Upper lobe of left lung (tissue), 6 donors: ENCODE results near the gene DNAJC1. TPM values are rescaled to one million over a fixed set of nuclear protein-coding genes. Genes with fewer than 3 reads are reported as not detected.

Experiments used
- ATAC-seq, 2 donors: fragments of 200-7000 bp; cut with Tn5 transposase; one replicate each; pipeline ENCODE4 v1.9.1; 2022; ENCODE audit warnings: mild to moderate bottlenecking in 2 of 2, moderate library complexity in 2 of 2; ENCODE audit not compliant: low FRiP score in 2 of 2
- DNase-seq, 2 donors: peaks; one replicate each; pipeline ENCODE4 v3.0.0-alpha.2; 2019 to 2020
- H3K27ac ChIP-seq, 4 donors: fragments of 200-600 bp; sonication (generic); one replicate each; pipeline ENCODE4 v1.5.1; 2016 to 2019
- H3K27me3 ChIP-seq, 4 donors: fragments of 200-600 bp; sonication (generic); one replicate each; pipeline ENCODE4 v1.5.1; 2017 to 2019
- H3K36me3 ChIP-seq, 4 donors: fragments of 200-600 bp; sonication (generic); one replicate each; pipeline ENCODE4 v1.5.1; 2016 to 2019
- H3K4me1 ChIP-seq, 4 donors: fragments of 200-600 bp; sonication (generic); one replicate each; pipeline ENCODE4 v1.5.1; 2018 to 2019
- H3K4me3 ChIP-seq, 4 donors: fragments of 200-600 bp; sonication (generic); one replicate each; pipeline ENCODE4 v1.5.1; 2017 to 2019; ENCODE audit warnings: mild to moderate bottlenecking in 2 of 4, moderate library complexity in 1 of 4
- H3K9me3 ChIP-seq, 4 donors: fragments of 200-600 bp; sonication (generic); one replicate each; pipeline ENCODE4 v1.5.1; 2018 to 2019
- EP300 ChIP-seq, 4 donors: sonication (generic); formaldehyde crosslinking; IDR thresholded peaks; one replicate each; pipeline ENCODE4 v1.5.1; 2017; ENCODE audit warnings: antibody characterized with exemption in 4 of 4, control low read depth in 2 of 4
- POLR2A ChIP-seq, 4 donors: fragments of 450-650 bp; IDR thresholded peaks; one replicate each; pipeline ENCODE4 v1.5.1; 2016 to 2017; ENCODE audit warnings: antibody characterized with exemption in 4 of 4, mild to moderate bottlenecking in 2 of 4
- POLR2AphosphoS5 ChIP-seq, 2 donors: sonication (generic); formaldehyde crosslinking; IDR thresholded peaks; one replicate each; pipeline ENCODE4 v1.5.1; 2017; ENCODE audit warnings: antibody characterized with exemption in 2 of 2
- WGBS, 2 donors: methylation state at CpG; one replicate each; pipeline ENCODE4 v1.1.5; 2017 to 2018; 5-methylcytosine and 5-hydroxymethylcytosine counted together
- total RNA-seq, 6 donors: library from RNA; depleted of rRNA in 4 of 6; stranded (reverse); fragments of >200 nt in 4 of 6; gene quantifications; one replicate each; pipeline versions ENCODE4 v1.1.0 to v1.2.1, GENCODE V29; 2016 to 2021
- TF ChIP-seq, protein P1 (sequence below), 6 experiments: fragments of 450-650 bp in 4 of 6; fragments of 200-600 bp in 2 of 6; sonication (generic) in 2 of 6; IDR thresholded peaks; one replicate each; pipeline ENCODE4 v1.5.1; 2016 to 2019; ENCODE audit warnings: antibody characterized with exemption in 6 of 6
- donor health status: DM: no; HTN: no; CAD: no; lungs with moderate emphysema.
- donor health status: DM: no; HTN: yes; CAD: no; lungs with severe emphysema.

Gene DNAJC1
- total RNA-seq, 6 donors from 2014 or later = 30.8 to 106 (median 74.1) TPM

DNA sequence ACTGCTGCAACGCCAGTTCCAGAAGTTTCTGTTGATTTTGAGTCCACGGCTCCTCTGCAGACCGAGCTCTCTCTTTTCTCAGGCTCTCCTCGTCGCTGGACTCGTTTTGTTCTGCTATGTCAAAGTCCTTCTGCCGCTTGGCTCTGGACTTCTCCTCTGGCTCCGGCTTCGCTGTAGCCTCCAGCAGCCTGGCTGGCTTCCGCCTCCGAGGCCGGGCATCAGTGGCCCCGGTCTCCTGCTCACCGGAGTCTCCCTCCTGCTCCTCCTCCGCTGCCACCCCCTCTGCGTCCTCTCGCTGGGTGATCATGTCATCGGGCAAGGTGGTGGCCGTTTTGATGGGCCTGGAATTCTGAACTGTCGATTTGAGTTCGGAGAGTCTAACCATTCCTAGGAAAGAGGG is 244.3 kb downstream of the DNAJC1 start:
- no peak overlapping the region for H3K4me3 ChIP-seq
- no peaks in the 10 kb centered on the region for H3K9me3 ChIP-seq
- H3K27me3 ChIP-seq = no peaks in the 10 kb centered on the region
- TF ChIP-seq POLR2A (IDR thresholded peaks at IDR 0.05) (no peak), POLR2AphosphoS5 (IDR thresholded peaks at IDR 0.05) (no peak), EP300 (IDR thresholded peaks at IDR 0.05) (no peak)
- TF ChIP-seq, protein P1, sequence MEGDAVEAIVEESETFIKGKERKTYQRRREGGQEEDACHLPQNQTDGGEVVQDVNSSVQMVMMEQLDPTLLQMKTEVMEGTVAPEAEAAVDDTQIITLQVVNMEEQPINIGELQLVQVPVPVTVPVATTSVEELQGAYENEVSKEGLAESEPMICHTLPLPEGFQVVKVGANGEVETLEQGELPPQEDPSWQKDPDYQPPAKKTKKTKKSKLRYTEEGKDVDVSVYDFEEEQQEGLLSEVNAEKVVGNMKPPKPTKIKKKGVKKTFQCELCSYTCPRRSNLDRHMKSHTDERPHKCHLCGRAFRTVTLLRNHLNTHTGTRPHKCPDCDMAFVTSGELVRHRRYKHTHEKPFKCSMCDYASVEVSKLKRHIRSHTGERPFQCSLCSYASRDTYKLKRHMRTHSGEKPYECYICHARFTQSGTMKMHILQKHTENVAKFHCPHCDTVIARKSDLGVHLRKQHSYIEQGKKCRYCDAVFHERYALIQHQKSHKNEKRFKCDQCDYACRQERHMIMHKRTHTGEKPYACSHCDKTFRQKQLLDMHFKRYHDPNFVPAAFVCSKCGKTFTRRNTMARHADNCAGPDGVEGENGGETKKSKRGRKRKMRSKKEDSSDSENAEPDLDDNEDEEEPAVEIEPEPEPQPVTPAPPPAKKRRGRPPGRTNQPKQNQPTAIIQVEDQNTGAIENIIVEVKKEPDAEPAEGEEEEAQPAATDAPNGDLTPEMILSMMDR (IDR thresholded peaks at IDR 0.05) = no peak
- WGBS, 2 donors = 95 to 96% methylated on average over 21 of the region's 21 CpGs
- H3K27ac ChIP-seq = no peak overlapping the region
- no peak for ATAC-seq
- H3K36me3 ChIP-seq = peaks cover 4 to 46% (median 15%) of the 10 kb centered on the region in 4 donors
- H3K4me1 ChIP-seq = no peaks in the 10 kb centered on the region
- DNase-seq = peak in 1 of 2 donors; percentile 67

DNA sequence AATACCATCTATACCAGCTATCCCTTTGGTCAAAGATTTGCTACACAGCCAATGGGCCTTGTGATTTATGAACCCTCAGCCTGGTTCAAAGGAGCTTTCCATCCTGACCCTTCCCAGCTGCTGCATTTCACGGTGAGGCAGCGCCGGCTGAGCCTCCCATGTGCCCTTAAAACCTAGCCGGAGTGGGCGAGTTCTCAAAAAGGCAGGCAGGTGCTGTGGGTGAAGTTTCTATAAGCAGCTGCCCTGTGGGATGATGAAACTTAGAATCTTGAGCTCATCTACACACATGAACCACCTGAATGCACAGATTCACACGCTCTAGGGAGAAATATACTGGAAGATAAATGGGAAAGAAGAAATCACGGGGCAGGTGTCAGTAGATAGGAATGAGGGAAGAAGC is 244.8 kb downstream of the DNAJC1 start:
- Histone ChIP-seq H3K27ac (no peak overlapping the region), H3K36me3 (peaks cover 4 to 48% (median 15%) of the 10 kb centered on the region in 4 donors), H3K9me3 (no peaks in the 10 kb centered on the region), H3K4me3 (no peak overlapping the region), H3K4me1 (no peaks in the 10 kb centered on the region), H3K27me3 (no peaks in the 10 kb centered on the region)
- TF ChIP-seq, protein P1 (IDR thresholded peaks at IDR 0.05) = no peak
- no peak for TF ChIP-seq POLR2A (IDR thresholded peaks at IDR 0.05)
- no peak for TF ChIP-seq POLR2AphosphoS5 (IDR thresholded peaks at IDR 0.05)
- TF ChIP-seq EP300 (IDR thresholded peaks at IDR 0.05) = no peak
- DNase-seq (no peak), ATAC-seq (no peak)
- WGBS, 2 donors = 90 to 96% methylated on average over 7 of the region's 7 CpGs

DNA sequence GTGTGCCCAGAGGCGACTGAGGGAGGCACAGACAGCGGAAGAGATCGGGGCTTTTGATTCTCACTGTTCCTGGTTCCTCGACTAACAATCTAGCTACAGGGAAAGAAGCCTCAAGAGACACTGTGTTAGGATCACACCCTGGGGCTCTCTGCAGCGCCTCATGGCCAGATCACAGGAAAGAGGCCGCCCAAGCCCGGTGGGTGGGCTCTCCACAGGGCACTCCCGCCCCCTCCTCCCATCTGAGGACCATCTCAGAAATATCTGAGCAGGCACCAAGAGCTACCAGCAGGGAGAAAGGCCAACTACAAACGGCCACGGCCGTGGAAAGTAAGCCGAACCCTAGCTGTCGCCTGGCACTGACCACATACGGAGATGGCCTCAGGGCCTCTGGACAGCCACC is 245.3 kb downstream of the DNAJC1 start:
- no peaks in the 10 kb centered on the region for H3K27me3 ChIP-seq
- WGBS, 2 donors = 93 to 96% methylated on average over 10 to 14 of the region's 14 CpGs
- no peak for TF ChIP-seq POLR2AphosphoS5 (IDR thresholded peaks at IDR 0.05)
- H3K4me1 ChIP-seq = no peaks in the 10 kb centered on the region
- DNase-seq (no peak), ATAC-seq (no peak)
- no peak overlapping the region for H3K27ac ChIP-seq
- peaks cover 4 to 48% (median 15%) of the 10 kb centered on the region in 4 donors for H3K36me3 ChIP-seq
- no peak overlapping the region for H3K4me3 ChIP-seq
- H3K9me3 ChIP-seq = no peaks in the 10 kb centered on the region

DNA sequence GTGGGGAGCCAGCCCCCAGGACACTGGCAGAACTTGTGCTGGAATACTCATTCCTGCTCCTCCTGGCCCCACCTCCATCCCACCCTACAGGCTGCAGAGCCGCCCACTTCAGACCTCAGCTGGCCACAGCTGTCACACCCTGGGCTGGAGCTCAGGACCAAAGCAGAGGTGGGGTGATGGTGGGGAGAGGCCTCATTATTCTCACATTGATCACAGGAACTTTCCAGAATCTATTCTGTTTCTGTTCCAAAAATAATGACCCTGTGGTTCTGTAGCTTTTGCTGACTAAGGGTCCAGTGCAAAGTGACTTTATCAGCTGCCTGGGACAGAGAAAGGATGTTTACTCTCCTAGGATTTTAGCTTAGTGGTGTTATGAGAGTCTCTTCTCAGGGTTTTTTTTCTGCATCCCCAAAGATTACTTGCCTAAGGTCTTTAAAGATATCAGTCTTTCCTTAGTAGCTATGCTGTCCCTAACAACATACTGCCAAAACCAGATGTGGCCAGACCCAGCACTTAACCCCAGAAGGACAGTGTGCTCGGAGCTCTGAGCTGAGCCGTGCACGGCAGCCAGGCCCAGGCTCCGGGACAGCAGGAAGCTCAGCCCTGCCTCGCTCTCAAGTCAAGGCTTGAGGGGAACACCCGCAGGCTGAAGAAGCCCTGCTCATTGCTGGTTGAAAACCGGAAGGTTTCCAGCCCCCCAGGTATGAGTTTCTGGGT is 246.2 kb downstream of the DNAJC1 start:
- H3K36me3 ChIP-seq = peaks cover 4 to 48% (median 15%) of the 10 kb centered on the region in 4 donors
- H3K9me3 ChIP-seq = no peaks in the 10 kb centered on the region
- 67 to 95% methylated on average over 8 of the region's 8 CpGs for WGBS, 2 donors
- ATAC-seq (no peak), DNase-seq (no peak)
- TF ChIP-seq POLR2AphosphoS5 (IDR thresholded peaks at IDR 0.05) = no peak
- TF ChIP-seq EP300 (IDR thresholded peaks at IDR 0.05) = no peak
- TF ChIP-seq, protein P1 (IDR thresholded peaks at IDR 0.05) = no peak
- no peak for TF ChIP-seq POLR2A (IDR thresholded peaks at IDR 0.05)
- H3K4me3 ChIP-seq = no peak overlapping the region
- no peaks in the 10 kb centered on the region for H3K27me3 ChIP-seq
- no peak overlapping the region for H3K27ac ChIP-seq
- no peaks in the 10 kb centered on the region for H3K4me1 ChIP-seq

DNA sequence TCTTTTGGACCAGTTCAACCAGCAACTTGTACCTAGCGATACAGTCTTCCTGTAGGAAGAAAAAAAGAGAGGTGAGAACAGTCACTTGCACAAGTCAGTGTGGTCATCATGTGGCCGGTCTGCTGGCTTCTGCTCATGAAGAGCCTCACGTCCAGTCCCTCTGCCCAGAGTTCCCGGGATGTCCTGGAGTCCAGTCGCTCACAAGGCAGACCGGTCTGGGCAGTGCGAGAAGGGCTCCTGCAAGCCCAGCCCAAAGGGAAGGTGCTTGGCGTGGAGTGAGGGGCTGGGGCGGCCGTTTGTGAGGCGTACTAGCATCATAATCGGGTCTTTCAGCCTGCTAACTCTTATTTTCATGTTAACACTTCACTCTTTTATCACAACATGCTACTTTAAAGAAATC is 246.8 kb downstream of the DNAJC1 start:
- 84 to 85% methylated on average over 12 of the region's 12 CpGs for WGBS, 2 donors
- peaks cover 4 to 48% (median 15%) of the 10 kb centered on the region in 4 donors for H3K36me3 ChIP-seq
- DNase-seq = no peak

More for the DNA sequence above, 246.8 kb downstream of the DNAJC1 start:
- no peak for ATAC-seq
- Histone ChIP-seq H3K27me3 (no peaks in the 10 kb centered on the region), H3K4me3 (no peak overlapping the region), H3K9me3 (no peaks in the 10 kb centered on the region), H3K27ac (no peak overlapping the region), H3K4me1 (no peaks in the 10 kb centered on the region)
- TF ChIP-seq EP300 (IDR thresholded peaks at IDR 0.05) = no peak
